SW480 (cell line): ENCODE results near the gene UVRAG.

Experiments
- DNase-seq: peaks from one replicate; pipeline ENCODE4 v3.0.0-alpha.2; 2016; ENCODE audit warnings: low spot score

UVRAG gene

GRCh38 chr11:76151556-76152085 lies 336.6 kb downstream of the UVRAG start:
- peak; percentile 22 for DNase-seq

GRCh38 chr11:76152086-76152681 lies 337.2 kb downstream of the UVRAG start:
- DNase-seq, result peak; percentile 50

GRCh38 chr11:76152741-76153570 lies 337.9 kb downstream of the UVRAG start:
- no peak for DNase-seq

- DNase-seq, result no peak
These were observed 338.5 kb downstream of the UVRAG start for GRCh38 chr11:76153571-76153923.

GRCh38 chr11:76155500-76156227 lies 340.7 kb downstream of the UVRAG start:
- no peak for DNase-seq

GRCh38 chr11:76156971-76157427 lies 342.0 kb downstream of the UVRAG start:
- no peak for DNase-seq

GRCh38 chr11:76157891-76158290 lies 342.9 kb downstream of the UVRAG start:
- no peak for DNase-seq

- no peak for DNase-seq
These were observed 343.6 kb downstream of the UVRAG start for GRCh38 chr11:76158394-76159302.

GRCh38 chr11:76159303-76159937 lies 344.4 kb downstream of the UVRAG start:
- no peak for DNase-seq

- no peak for DNase-seq
These were observed 345.1 kb downstream of the UVRAG start for GRCh38 chr11:76159983-76160661.

GRCh38 chr11:76160856-76161255 lies 345.8 kb downstream of the UVRAG start:
- DNase-seq, result no peak

- no peak for DNase-seq
These were observed 346.4 kb downstream of the UVRAG start for GRCh38 chr11:76161261-76161961.

GRCh38 chr11:76162336-76163288 lies 347.6 kb downstream of the UVRAG start:
- no peak for DNase-seq

GRCh38 chr11:76163289-76163880 lies 348.4 kb downstream of the UVRAG start:
- DNase-seq, result no peak

GRCh38 chr11:76164081-76164480 lies 349.1 kb downstream of the UVRAG start:
- no peak for DNase-seq

- no peak for DNase-seq
These were observed 350.1 kb downstream of the UVRAG start for GRCh38 chr11:76164861-76165751.

- DNase-seq, result peak; percentile 24
These were observed 351.3 kb downstream of the UVRAG start for GRCh38 chr11:76166314-76166713.
